SU-DHL-6 (cell line): Measurements from ENCODE around the gene TSPAN31.

Source experiments
- H2AFZ ChIP-seq: fragments of 200-600 bp; sonication (generic); 2 replicates; pipeline ENCODE4 v1.6.1; 2014; ENCODE audit warnings: low read depth, mild to moderate bottlenecking, moderate library complexity, mixed read lengths, antibody characterized with exemption, low read length; ENCODE audit not compliant: severe bottlenecking
- H3F3A ChIP-seq: fragments of 200-600 bp; shearing (Covaris generic); 2 replicates; pipeline ENCODE4 v1.6.0; 2016; ENCODE audit warnings: antibody characterized with exemption, mild to moderate bottlenecking; ENCODE audit not compliant: insufficient read depth
- H3K27ac ChIP-seq: fragments of 200-600 bp; sonication (generic); 2 replicates; pipeline ENCODE4 v1.5.1; 2016; ENCODE audit warnings: low read depth, mild to moderate bottlenecking, low read length, moderate library complexity, mixed read lengths
- H3K27me3 ChIP-seq: fragments of 200-600 bp; sonication (generic), shearing (Covaris generic); 2 replicates; pipeline ENCODE4 v1.6.0; 2014; ENCODE audit warnings: mild to moderate bottlenecking, low read length
- H3K36me3 ChIP-seq: fragments of 200-600 bp; sonication (generic); 2 replicates; pipeline ENCODE4 v1.6.1; 2014; ENCODE audit warnings: mild to moderate bottlenecking, low read length, mixed read lengths
- H3K4me2 ChIP-seq: fragments of 300-600, 200-600 bp; shearing (Covaris generic), sonication (generic); 2 replicates; pipeline ENCODE4 v1.6.0; 2014; ENCODE audit warnings: low read length, low read depth, mild to moderate bottlenecking; ENCODE audit not compliant: poor library complexity, severe bottlenecking
- H3K4me3 ChIP-seq: fragments of 200-600 bp; sonication (generic); 2 replicates; pipeline ENCODE4 v1.5.1; 2014; ENCODE audit warnings: antibody characterized with exemption, low read length, mild to moderate bottlenecking, mixed read lengths; ENCODE audit not compliant: insufficient read depth, poor library complexity, severe bottlenecking
- H3K79me2 ChIP-seq: fragments of 200-600 bp; sonication (generic); 2 replicates; pipeline ENCODE4 v1.6.1; 2014; ENCODE audit warnings: mild to moderate bottlenecking, low read length, moderate library complexity; ENCODE audit not compliant: insufficient read depth
- H3K9ac ChIP-seq: fragments of 200-600 bp; sonication (generic); 2 replicates; pipeline ENCODE4 v1.7.0; 2014; ENCODE audit warnings: mild to moderate bottlenecking, low read length
- H3K9me2 ChIP-seq: fragments of 200-600 bp; sonication (generic); replicated peaks from 2 replicates; pipeline ENCODE4 v1.6.1; 2014; ENCODE audit warnings: low read length; ENCODE audit not compliant: insufficient read depth
- H3K9me3 ChIP-seq: fragments of 200-600 bp; sonication (generic); 2 replicates; pipeline ENCODE4 v1.6.1; 2014; ENCODE audit warnings: low read length, mixed read lengths; ENCODE audit not compliant: insufficient read depth
- H4K20me1 ChIP-seq: fragments of 200-600 bp; sonication (generic); 2 replicates; pipeline ENCODE4 v1.6.1; 2014; ENCODE audit warnings: low read depth, mild to moderate bottlenecking, antibody characterized with exemption, low read length, moderate library complexity, mixed read lengths
- CTCF ChIP-seq: fragments of 200-600 bp; sonication (generic); IDR thresholded peaks from one replicate; pipeline ENCODE4 v1.5.1; 2017; ENCODE audit warnings: antibody characterized with exemption, mild to moderate bottlenecking, low read length, moderate library complexity; ENCODE audit not compliant: insufficient read depth, poor library complexity, severe bottlenecking
- EZH2phosphoT487 ChIP-seq: fragments of 200-600 bp; sonication (generic), shearing (Covaris generic); conservative IDR thresholded peaks from 2 replicates; pipeline ENCODE4 v1.6.1; 2018; ENCODE audit warnings: mild to moderate bottlenecking, antibody characterized with exemption, low read length, moderate library complexity, mixed read lengths

The TSPAN31 gene

GRCh38 chr12:57782243-57782607, 37.4 kb downstream of the TSPAN31 start:
- Histone ChIP-seq H3K4me2 (peak overlapping the region; percentile 45), H3K9me3 (no peaks in the 10 kb centered on the region), H3K9me2 (no peaks in the 10 kb centered on the region), H3K27ac (no peak overlapping the region), H4K20me1 (no peaks in the 10 kb centered on the region), H2AFZ (peak overlapping the region; percentile 27), H3K9ac (peak overlapping the region; percentile 92), H3K36me3 (peaks cover 17% of the 10 kb centered on the region; the same call in 1 of the 2 replicates), H3K4me3 (no peak overlapping the region), H3K27me3 (no peaks in the 10 kb centered on the region), H3F3A (no peaks in the 10 kb centered on the region), H3K79me2 (peaks cover 16% of the 10 kb centered on the region)
- TF ChIP-seq CTCF (no peak), EZH2phosphoT487 (no peak)

DNA sequence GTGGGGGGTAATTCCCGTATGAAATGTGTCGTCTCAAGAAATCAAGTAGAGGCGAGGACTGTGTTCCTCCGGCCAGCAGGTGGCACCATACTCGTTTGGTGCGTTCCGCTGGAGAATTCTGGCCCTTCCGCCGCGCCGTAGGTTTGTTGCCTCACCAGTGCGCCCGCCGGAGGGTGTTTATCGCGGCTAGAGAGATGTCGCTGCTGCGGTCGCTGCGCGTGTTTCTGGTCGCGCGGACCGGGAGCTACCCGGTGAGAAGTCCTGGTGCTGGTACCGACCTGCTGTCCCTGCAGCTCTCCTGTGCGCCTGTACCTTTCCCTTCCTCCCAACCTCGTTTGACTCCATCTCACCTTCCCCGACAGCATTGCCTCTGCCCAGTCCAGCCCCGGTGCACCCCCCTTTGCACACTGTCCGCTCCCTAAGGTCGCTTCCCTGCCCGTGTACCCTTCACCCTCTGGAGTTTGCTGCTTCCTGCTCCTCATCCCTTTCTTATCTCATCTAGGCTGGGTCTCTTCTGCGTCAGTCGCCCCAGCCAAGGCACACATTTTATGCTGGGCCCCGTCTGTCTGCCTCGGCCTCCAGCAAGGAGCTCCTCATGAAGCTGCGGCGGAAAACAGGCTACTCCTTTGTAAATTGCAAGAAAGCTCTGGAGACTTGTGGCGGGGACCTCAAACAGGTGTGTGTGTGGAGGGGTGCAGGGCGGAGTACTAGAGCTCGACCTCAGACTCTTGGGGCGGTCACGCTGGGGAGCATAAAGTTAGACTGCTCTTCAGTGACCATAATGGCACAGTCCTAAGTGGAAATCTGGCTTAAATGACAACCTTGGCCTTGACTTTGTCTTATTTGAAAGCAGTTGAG, 38.0 kb downstream of the TSPAN31 start, which contains the start of gene TSFM:
Gene TSFM (plus strand): TSS at position 180 of the 858 bp plus-strand sequence. CDS start 15 bp downstream, at position 195.
- Histone ChIP-seq H3K4me2 (peak within 1 kb of the TSS; percentile 91), H3K36me3 (peaks cover 20% of the 10 kb centered on the region; the same call in 1 of the 2 replicates), H4K20me1 (no peaks in the 10 kb centered on the region), H3K4me3 (peak within 1 kb of the TSS; percentile 100), H3K9me3 (no peaks in the 10 kb centered on the region), H2AFZ (peak within 1 kb of the TSS; percentile 27), H3K79me2 (peaks cover 16% of the 10 kb centered on the region), H3K27me3 (no peaks in the 10 kb centered on the region), H3F3A (no peaks in the 10 kb centered on the region), H3K27ac (no peak within 1 kb of the TSS), H3K9me2 (no peaks in the 10 kb centered on the region), H3K9ac (peak within 1 kb of the TSS; percentile 92)
- TF ChIP-seq EZH2phosphoT487 (no peak), CTCF (peak; percentile 88)

DNA sequence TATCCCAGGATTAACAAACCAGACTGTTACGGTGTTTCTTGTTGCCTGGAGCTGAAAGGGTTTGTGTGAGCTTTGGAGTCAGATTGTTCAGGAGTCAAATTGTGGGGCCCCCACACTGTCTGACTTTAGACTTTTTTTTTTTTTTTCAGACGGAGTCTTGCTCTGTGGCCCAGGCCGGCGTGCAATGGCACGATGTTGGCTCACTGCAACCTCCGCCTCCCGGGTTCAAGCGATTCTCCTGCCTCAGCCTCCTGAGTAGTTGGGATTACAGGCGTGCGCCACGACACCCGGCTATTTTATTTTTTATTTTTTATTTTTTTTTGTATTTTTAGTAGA, 38.6 kb downstream of the TSPAN31 start:
- Histone ChIP-seq H3K36me3 (peaks cover 22% of the 10 kb centered on the region; the same call in 1 of the 2 replicates), H3K9ac (peak overlapping the region; percentile 92), H3K4me2 (peak overlapping the region; percentile 91), H3K27me3 (no peaks in the 10 kb centered on the region), H3K9me3 (no peaks in the 10 kb centered on the region), H3K27ac (no peak overlapping the region), H4K20me1 (no peaks in the 10 kb centered on the region), H3K4me3 (peak overlapping the region; percentile 100), H2AFZ (no peak overlapping the region), H3K79me2 (peaks cover 16% of the 10 kb centered on the region), H3F3A (no peaks in the 10 kb centered on the region), H3K9me2 (no peaks in the 10 kb centered on the region)
- TF ChIP-seq EZH2phosphoT487 (no peak), CTCF (no peak)
